H9 (cell line): ENCODE measurements around the gene PTH2R. TPM values are rescaled to one million over a fixed set of nuclear protein-coding genes. Genes with fewer than 3 reads are reported as not detected.

Experiments
- DNase-seq: peaks from one replicate; pipeline ENCODE4 v3.0.0-alpha.2; 2017
- H2AFZ ChIP-seq: one replicate; pipeline ENCODE4 v1.6.1; 2013; ENCODE audit warnings: mild to moderate bottlenecking, low read length, control low read depth, moderate library complexity
- H2AK5ac ChIP-seq: 2 replicates; pipeline ENCODE4 v1.6.1; 2013; ENCODE audit warnings: low read length, control low read depth, mixed read lengths; ENCODE audit not compliant: insufficient read length
- H2BK120ac ChIP-seq: one replicate; pipeline ENCODE4 v1.6.1; 2013; ENCODE audit warnings: low read depth, mild to moderate bottlenecking, low read length, control low read depth, inconsistent platforms; ENCODE audit not compliant: poor library complexity, severe bottlenecking
- H2BK12ac ChIP-seq: 2 replicates; pipeline ENCODE4 v1.6.1; 2013; ENCODE audit warnings: low read length, control low read depth, mixed read lengths, low read depth; ENCODE audit not compliant: insufficient read length
- H2BK15ac ChIP-seq: 2 replicates; pipeline ENCODE4 v1.6.1; 2013; ENCODE audit warnings: low read depth, low read length, control low read depth
- H2BK20ac ChIP-seq: one replicate; pipeline ENCODE4 v1.6.1; 2013; ENCODE audit warnings: low read depth, mild to moderate bottlenecking, low read length, control low read depth, inconsistent platforms; ENCODE audit not compliant: poor library complexity, severe bottlenecking
- H2BK5ac ChIP-seq: 2 replicates; pipeline ENCODE4 v1.6.1; 2013; ENCODE audit warnings: low read length, control low read depth, mixed read lengths; ENCODE audit not compliant: insufficient read length
- H3K14ac ChIP-seq: 2 replicates; pipeline ENCODE4 v1.6.1; 2013; ENCODE audit warnings: low read length, control low read depth; ENCODE audit not compliant: insufficient read depth
- H3K18ac ChIP-seq: 2 replicates; pipeline ENCODE4 v1.6.1; 2013; ENCODE audit warnings: low read depth, mild to moderate bottlenecking, mixed read lengths, low read length, control low read depth; ENCODE audit not compliant: insufficient read length
- H3K23ac ChIP-seq: 2 replicates; pipeline ENCODE4 v1.6.1; 2013; ENCODE audit warnings: low read length, control low read depth, mixed read lengths, low read depth; ENCODE audit not compliant: insufficient read length
- H3K23me2 ChIP-seq: 2 replicates; pipeline ENCODE4 v1.6.1; 2013; ENCODE audit warnings: low read depth, mild to moderate bottlenecking, mixed read lengths, low read length, control low read depth; ENCODE audit not compliant: insufficient read length, poor library complexity, severe bottlenecking
- H3K27ac ChIP-seq: 2 replicates; pipeline ENCODE4 v1.5.1; 2013; ENCODE audit warnings: low read length, control low read depth, mixed read lengths, low read depth; ENCODE audit not compliant: insufficient read length
- H3K27me3 ChIP-seq: 2 replicates; pipeline ENCODE4 v1.6.1; 2013; ENCODE audit warnings: low read length, control low read depth, inconsistent platforms; ENCODE audit not compliant: insufficient read depth
- H3K4ac ChIP-seq: 2 replicates; pipeline ENCODE4 v1.6.1; 2013; ENCODE audit warnings: low read depth, mild to moderate bottlenecking, control low read depth, inconsistent platforms, low read length, moderate library complexity
- H3K4me1 ChIP-seq: 2 replicates; pipeline ENCODE4 v1.6.1; 2013; ENCODE audit warnings: low read length, control low read depth, inconsistent platforms; ENCODE audit not compliant: insufficient read depth
- H3K4me2 ChIP-seq: 2 replicates; pipeline ENCODE4 v1.6.1; 2013; ENCODE audit warnings: low read length, control low read depth, mixed read lengths; ENCODE audit not compliant: insufficient read length, insufficient read depth
- H3K56ac ChIP-seq: 2 replicates; pipeline ENCODE4 v1.6.1; 2013; ENCODE audit warnings: low read depth, mild to moderate bottlenecking, mixed read lengths, low read length, control low read depth; ENCODE audit not compliant: insufficient read length
- H3K79me1 ChIP-seq: 2 replicates; pipeline ENCODE4 v1.6.1; 2013; ENCODE audit warnings: low read depth, mild to moderate bottlenecking, moderate library complexity, low read length, control low read depth, inconsistent platforms; ENCODE audit not compliant: insufficient read depth, poor library complexity, severe bottlenecking
- H3K79me2 ChIP-seq: 2 replicates; pipeline ENCODE4 v1.6.1; 2013; ENCODE audit warnings: low read length, control low read depth, inconsistent platforms; ENCODE audit not compliant: insufficient read depth
- H3K9ac ChIP-seq: 2 replicates; pipeline ENCODE4 v1.6.1; 2013; ENCODE audit warnings: low read length, control low read depth, mixed read lengths; ENCODE audit not compliant: insufficient read length; ENCODE audit errors: extremely low read depth
- H3K9me3 ChIP-seq: one replicate; pipeline ENCODE4 v1.6.1; 2013; ENCODE audit warnings: low read depth, low read length, inconsistent platforms; ENCODE audit not compliant: control insufficient read depth
- H3T11ph ChIP-seq: one replicate; pipeline ENCODE4 v1.6.1; 2013; ENCODE audit warnings: mild to moderate bottlenecking, low read length, control low read depth, inconsistent platforms
- H4K20me1 ChIP-seq: one replicate; pipeline ENCODE4 v1.6.1; 2013; ENCODE audit not compliant: control insufficient read depth, insufficient read length, insufficient read depth
- H4K5ac ChIP-seq: 2 replicates; pipeline ENCODE4 v1.6.1; 2013; ENCODE audit warnings: low read depth, mild to moderate bottlenecking, mixed read lengths, low read length, control low read depth; ENCODE audit not compliant: insufficient read length
- H4K8ac ChIP-seq: replicated peaks from 2 replicates; pipeline ENCODE4 v1.6.1; 2013; ENCODE audit warnings: low read length, control low read depth, mixed read lengths, low read depth; ENCODE audit not compliant: insufficient read length
- H4K91ac ChIP-seq: 2 replicates; pipeline ENCODE4 v1.6.1; 2013; ENCODE audit warnings: low read depth, mild to moderate bottlenecking, moderate library complexity, mixed read lengths, low read length, control low read depth; ENCODE audit not compliant: insufficient read length
- H3K27ac Mint-ChIP-seq, 3 experiments: 2 replicates in 2 of 3; 3 replicates in 1 of 3; pipeline ENCODE4 v1.8.0; 2020 to 2021; ENCODE audit warnings: mixed read lengths in 3 of 3, mild to moderate bottlenecking in 1 of 3, moderate library complexity in 1 of 3
- H3K27me3 Mint-ChIP-seq: 2 replicates; pipeline ENCODE4 v1.8.0; 2021; ENCODE audit warnings: low read depth, mild to moderate bottlenecking, moderate library complexity, mixed read lengths
- H3K36me3 Mint-ChIP-seq, 3 experiments: 2 replicates in 2 of 3; 3 replicates in 1 of 3; pipeline ENCODE4 v1.8.0; 2020 to 2021; ENCODE audit warnings: low read depth in 3 of 3, mixed read lengths in 3 of 3; ENCODE audit not compliant: insufficient read depth in 1 of 3
- H3K4me1 Mint-ChIP-seq, 2 experiments: 2 replicates each; pipeline ENCODE4 v1.8.0; 2020; ENCODE audit warnings: mixed read lengths in 2 of 2
- H3K4me3 Mint-ChIP-seq, 2 experiments: 2 replicates in 1 of 2; 3 replicates in 1 of 2; pipeline ENCODE4 v1.8.0; 2020 to 2021; ENCODE audit warnings: mild to moderate bottlenecking in 2 of 2, mixed read lengths in 2 of 2, moderate library complexity in 1 of 2
- H3K9me3 Mint-ChIP-seq, 2 experiments: 2 replicates in 1 of 2; 3 replicates in 1 of 2; pipeline ENCODE4 v1.8.0; 2020; ENCODE audit warnings: mild to moderate bottlenecking in 2 of 2, mixed read lengths in 2 of 2, moderate library complexity in 1 of 2
- WGBS: extraction: QIAGEN DNeasy Blood & Tissue Kit; methylation state at CpG from one replicate; pipeline ENCODE4 v1.1.7; 2013; ENCODE audit warnings: missing lambda C conversion rate, low lambda C conversion rate, mixed read lengths; ENCODE audit not compliant: insufficient read length; ENCODE audit errors: extremely low coverage; 5-methylcytosine and 5-hydroxymethylcytosine counted together
- total RNA-seq: library from RNA; stranded (reverse); gene quantifications from 2 replicates; pipeline ENCODE4 v1.2.1, GENCODE V29; 2021
- TF ChIP-seq, protein P1 (sequence below): fragments of 200-600 bp; sonication (generic); conservative IDR thresholded peaks from 3 replicates; pipeline ENCODE4 v1.8.0; 2021; ENCODE audit warnings: antibody characterized with exemption, mild to moderate bottlenecking

PTH2R gene
- total RNA-seq, 1 experiment from 2014 or later = 0.20 TPM

DNA sequence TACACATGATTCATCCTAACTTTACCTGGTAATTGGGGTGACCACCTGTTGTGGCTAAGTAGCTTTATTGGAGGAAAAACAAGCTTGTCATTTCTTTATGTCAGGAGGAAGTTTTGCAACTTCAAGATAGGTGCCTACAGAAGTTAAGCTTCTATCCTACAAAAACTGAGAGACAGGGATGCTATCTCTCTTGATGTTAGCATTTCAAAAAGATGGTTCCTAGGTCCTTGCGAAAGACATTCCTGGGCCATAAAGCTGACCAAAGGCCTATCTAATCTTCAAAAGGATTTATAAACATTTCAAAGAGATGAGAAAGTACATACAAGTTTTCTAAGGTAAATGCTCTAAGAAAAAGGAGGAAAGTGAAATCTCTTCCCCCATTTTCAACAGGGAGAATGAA is 61.0 kb downstream of the PTH2R start:
- no CpG with 5 or more reads among the region's 1 CpG for WGBS
- no peaks in the 10 kb centered on the region for H4K20me1 ChIP-seq

More for the DNA sequence above, 61.0 kb downstream of the PTH2R start:
- Histone ChIP-seq H3K56ac (no peak overlapping the region), H3K27me3 (peaks cover 3% of the 10 kb centered on the region; the same call in 1 of the 2 replicates), H2BK15ac (no peak overlapping the region), H3K9ac (no peak overlapping the region), H3K23me2 (no peaks in the 10 kb centered on the region), H3K9me3 (no peaks in the 10 kb centered on the region), H3K4me2 (no peak overlapping the region), H4K8ac (no peak overlapping the region), H3K27ac (no peak overlapping the region), H3K79me2 (no peaks in the 10 kb centered on the region), H3K79me1 (no peaks in the 10 kb centered on the region), H4K91ac (no peak overlapping the region), H3K14ac (no peak overlapping the region), H3K18ac (no peak overlapping the region), H3K23ac (no peak overlapping the region), H3K4me1 (no peaks in the 10 kb centered on the region), H2AK5ac (no peak overlapping the region), H3T11ph (no peak overlapping the region), H2BK12ac (no peak overlapping the region), H2BK20ac (no peak overlapping the region), H2AFZ (no peak overlapping the region), H4K5ac (no peak overlapping the region), H2BK120ac (no peak overlapping the region), H2BK5ac (no peak overlapping the region), H3K4ac (no peak overlapping the region)
- H3K27ac Mint-ChIP-seq = no peak overlapping the region
- no peak for DNase-seq
- peaks cover 6 to 20% (median 10%) of the 10 kb centered on the region in 3 experiments; a peak in 6 of 7 replicates for H3K36me3 Mint-ChIP-seq
- TF ChIP-seq, protein P1, sequence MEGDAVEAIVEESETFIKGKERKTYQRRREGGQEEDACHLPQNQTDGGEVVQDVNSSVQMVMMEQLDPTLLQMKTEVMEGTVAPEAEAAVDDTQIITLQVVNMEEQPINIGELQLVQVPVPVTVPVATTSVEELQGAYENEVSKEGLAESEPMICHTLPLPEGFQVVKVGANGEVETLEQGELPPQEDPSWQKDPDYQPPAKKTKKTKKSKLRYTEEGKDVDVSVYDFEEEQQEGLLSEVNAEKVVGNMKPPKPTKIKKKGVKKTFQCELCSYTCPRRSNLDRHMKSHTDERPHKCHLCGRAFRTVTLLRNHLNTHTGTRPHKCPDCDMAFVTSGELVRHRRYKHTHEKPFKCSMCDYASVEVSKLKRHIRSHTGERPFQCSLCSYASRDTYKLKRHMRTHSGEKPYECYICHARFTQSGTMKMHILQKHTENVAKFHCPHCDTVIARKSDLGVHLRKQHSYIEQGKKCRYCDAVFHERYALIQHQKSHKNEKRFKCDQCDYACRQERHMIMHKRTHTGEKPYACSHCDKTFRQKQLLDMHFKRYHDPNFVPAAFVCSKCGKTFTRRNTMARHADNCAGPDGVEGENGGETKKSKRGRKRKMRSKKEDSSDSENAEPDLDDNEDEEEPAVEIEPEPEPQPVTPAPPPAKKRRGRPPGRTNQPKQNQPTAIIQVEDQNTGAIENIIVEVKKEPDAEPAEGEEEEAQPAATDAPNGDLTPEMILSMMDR = no peak
- peaks cover 42% of the 10 kb centered on the region for H3K27me3 Mint-ChIP-seq
- H3K4me3 Mint-ChIP-seq = no peak overlapping the region
- peaks cover 4% of the 10 kb centered on the region in 2 experiments; a peak in 3 of 4 replicates for H3K4me1 Mint-ChIP-seq
- peaks cover 21 to 26% of the 10 kb centered on the region in 2 experiments for H3K9me3 Mint-ChIP-seq
